HepG2 (cell line): ENCODE measurements around the gene HPDL. TPM values are rescaled to one million over a fixed set of nuclear protein-coding genes. Genes with fewer than 3 reads are reported as not detected.

ENCODE experiments used
- EHMT2 ChIP-seq: fragments of 200-600 bp; sonication (generic); IDR thresholded peaks from 2 replicates; pipeline ENCODE4 v1.7.0; 2017; ENCODE audit warnings: antibody characterized with exemption, low read depth, low read length, borderline replicate concordance
- ZFP36L2 ChIP-seq: sonication (generic); formaldehyde crosslinking; IDR thresholded peaks from 2 replicates; pipeline ENCODE4 v1.4.0; 2020; ENCODE audit warnings: missing genetic modification reagents
- ZNF136 ChIP-seq: sonication (generic); formaldehyde crosslinking; IDR thresholded peaks from 2 replicates; pipeline ENCODE4 v1.8.1; 2022; ENCODE audit warnings: low read depth, mild to moderate bottlenecking, moderate library complexity, missing genetic modification reagents
- ZNF180 ChIP-seq: sonication (generic); formaldehyde crosslinking; IDR thresholded peaks from 2 replicates; pipeline ENCODE4 v1.4.0; 2020; ENCODE audit warnings: low read depth, missing genetic modification reagents, borderline replicate concordance
- ZNF30 ChIP-seq: sonication (generic); formaldehyde crosslinking; IDR thresholded peaks from 2 replicates; pipeline ENCODE4 v1.5.0; 2020; ENCODE audit warnings: mild to moderate bottlenecking, missing genetic modification reagents
- ZNF513 ChIP-seq: sonication (generic); formaldehyde crosslinking; conservative IDR thresholded peaks from 2 replicates; pipeline ENCODE4 v1.5.0; 2020; ENCODE audit warnings: missing genetic modification reagents
- ZNF766 ChIP-seq: sonication (generic); formaldehyde crosslinking; IDR thresholded peaks from 2 replicates; pipeline ENCODE4 v1.5.0; 2020; ENCODE audit warnings: missing genetic modification reagents, borderline replicate concordance
- ZNF782 ChIP-seq: sonication (generic); formaldehyde crosslinking; IDR thresholded peaks from 2 replicates; pipeline ENCODE4 v1.4.0; 2020; ENCODE audit warnings: missing genetic modification reagents, mild to moderate bottlenecking, borderline replicate concordance
- ZNF790 ChIP-seq: sonication (generic); formaldehyde crosslinking; IDR thresholded peaks from 2 replicates; pipeline ENCODE4 v1.8.0; 2022; ENCODE audit warnings: missing genetic modification reagents, mild to moderate bottlenecking, borderline replicate concordance
- polyA plus RNA-seq, 8 experiments: library from polyadenylated mRNA; depleted of rRNA in 3 of 8; stranded (reverse) in 7 of 8; unstranded in 1 of 8; fragments of >200 nt; fragmentation: Illumina TruSeq in 4 of 8; extraction: Trizol in 4 of 8; gene quantifications; 2 replicates each; pipeline versions ENCODE4 v1.2.1 to v1.2.3, GENCODE V29; 2011 to 2016; ENCODE audit warnings: low read depth in 4 of 8, missing spikeins in 1 of 8, mixed read lengths in 1 of 8; ENCODE audit not compliant: insufficient read depth in 1 of 8
- total RNA-seq, 5 experiments: library from RNA; depleted of rRNA; stranded (reverse); fragments of >200 nt; fragmentation: Illumina TruSeq; extraction: Trizol; gene quantifications; 2 replicates each; pipeline ENCODE4 v1.2.3, GENCODE V29; 2016; ENCODE audit warnings: low read depth in 1 of 5
- TF ChIP-seq, protein P1 (sequence below): sonication (generic); formaldehyde crosslinking; IDR thresholded peaks from 2 replicates; pipeline ENCODE4 v1.8.0; 2022; ENCODE audit warnings: mild to moderate bottlenecking, missing genetic modification reagents
- TF ChIP-seq, protein P2 (sequence below): IDR thresholded peaks from 2 replicates; pipeline ENCODE4 v1.6.1; 2016; ENCODE audit warnings: missing compliant biosample characterization, missing genetic modification reagents, borderline replicate concordance
- TF ChIP-seq, protein P3 (sequence below): IDR thresholded peaks from 2 replicates; pipeline ENCODE4 v1.6.1; 2016
- TF ChIP-seq, protein P4 (sequence below): sonication (generic); formaldehyde crosslinking; IDR thresholded peaks from 2 replicates; pipeline ENCODE4 v1.4.0; 2020; ENCODE audit warnings: missing genetic modification reagents
- TF ChIP-seq, protein P5 (sequence below): sonication (generic); formaldehyde crosslinking; IDR thresholded peaks from 2 replicates; pipeline ENCODE4 v1.5.0; 2020; ENCODE audit warnings: mild to moderate bottlenecking, missing genetic modification reagents, borderline replicate concordance

Gene HPDL
- total and polyA plus RNA-seq, 2 of the 13 experiments (the other 11 are each of a cell fraction or from before 2014, with no cell fraction given) = not detected

DNA sequence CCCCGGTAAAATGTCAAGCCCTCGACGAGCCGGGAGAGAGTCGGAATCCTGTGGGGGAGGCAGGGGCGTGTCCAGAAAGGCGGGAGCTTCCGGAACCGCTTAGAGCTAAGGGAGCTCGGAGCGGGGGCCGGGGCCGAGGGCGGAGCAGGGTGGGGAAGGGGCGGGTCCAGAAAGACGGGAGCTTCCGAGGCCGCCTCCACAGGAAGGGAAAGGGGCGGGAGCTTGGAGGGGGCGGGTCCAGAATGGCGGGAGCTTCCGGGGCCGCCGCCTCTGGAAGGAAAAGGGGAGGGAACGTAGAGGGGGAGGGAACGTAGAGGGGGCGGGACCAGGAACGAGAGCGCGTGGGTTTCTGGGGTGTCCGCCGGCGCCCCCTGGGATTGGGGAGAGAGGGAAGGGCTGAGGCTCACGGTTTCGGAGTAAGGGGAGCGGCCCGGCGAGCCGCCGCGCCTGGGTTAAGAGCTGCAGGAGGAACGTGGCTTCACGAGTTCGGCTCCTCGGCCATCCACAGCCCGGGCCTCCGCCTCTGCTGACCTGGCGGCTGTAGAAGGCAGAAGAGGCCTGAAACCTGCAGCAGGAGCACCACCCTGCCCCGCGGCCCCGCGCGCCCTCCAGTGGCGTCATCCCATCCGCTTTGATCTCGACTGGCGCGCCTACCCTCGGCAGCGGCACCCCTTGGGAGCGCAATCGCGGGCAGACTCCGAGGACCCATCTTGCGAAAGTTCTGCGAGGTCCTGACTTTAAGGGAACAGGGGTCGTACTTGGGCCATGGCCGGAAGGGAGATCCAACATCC is 23.0 kb upstream of the HPDL start (continued):
- TF ChIP-seq, protein P1, sequence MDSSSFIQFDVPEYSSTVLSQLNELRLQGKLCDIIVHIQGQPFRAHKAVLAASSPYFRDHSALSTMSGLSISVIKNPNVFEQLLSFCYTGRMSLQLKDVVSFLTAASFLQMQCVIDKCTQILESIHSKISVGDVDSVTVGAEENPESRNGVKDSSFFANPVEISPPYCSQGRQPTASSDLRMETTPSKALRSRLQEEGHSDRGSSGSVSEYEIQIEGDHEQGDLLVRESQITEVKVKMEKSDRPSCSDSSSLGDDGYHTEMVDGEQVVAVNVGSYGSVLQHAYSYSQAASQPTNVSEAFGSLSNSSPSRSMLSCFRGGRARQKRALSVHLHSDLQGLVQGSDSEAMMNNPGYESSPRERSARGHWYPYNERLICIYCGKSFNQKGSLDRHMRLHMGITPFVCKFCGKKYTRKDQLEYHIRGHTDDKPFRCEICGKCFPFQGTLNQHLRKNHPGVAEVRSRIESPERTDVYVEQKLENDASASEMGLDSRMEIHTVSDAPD = 0 out of 2 replicates have a peak, but pooled peaks have one; percentile 58
- TF ChIP-seq ZNF30 (CRISPR knock-in tag) (no peak), ZNF513 (CRISPR knock-in tag) (no peak), ZNF180 (CRISPR knock-in tag) (0 out of 2 replicates have a peak, but pooled peaks have one; percentile 18), ZFP36L2 (CRISPR knock-in tag) (no peak), EHMT2 (no peak), ZNF782 (CRISPR knock-in tag) (peak; percentile 82; the same call in 1 of the 2 replicates), ZNF790 (peak; percentile 84; the same call in 1 of the 2 replicates), ZNF766 (CRISPR knock-in tag) (0 out of 2 replicates have a peak, but pooled peaks have one; percentile 53), ZNF136 (CRISPR knock-in tag) (no peak)
- TF ChIP-seq, protein P2, sequence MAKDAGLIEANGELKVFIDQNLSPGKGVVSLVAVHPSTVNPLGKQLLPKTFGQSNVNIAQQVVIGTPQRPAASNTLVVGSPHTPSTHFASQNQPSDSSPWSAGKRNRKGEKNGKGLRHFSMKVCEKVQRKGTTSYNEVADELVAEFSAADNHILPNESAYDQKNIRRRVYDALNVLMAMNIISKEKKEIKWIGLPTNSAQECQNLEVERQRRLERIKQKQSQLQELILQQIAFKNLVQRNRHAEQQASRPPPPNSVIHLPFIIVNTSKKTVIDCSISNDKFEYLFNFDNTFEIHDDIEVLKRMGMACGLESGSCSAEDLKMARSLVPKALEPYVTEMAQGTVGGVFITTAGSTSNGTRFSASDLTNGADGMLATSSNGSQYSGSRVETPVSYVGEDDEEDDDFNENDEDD (CRISPR knock-in tag) = peak; percentile 69; the same call in 1 of the 2 replicates
- TF ChIP-seq, protein P3, sequence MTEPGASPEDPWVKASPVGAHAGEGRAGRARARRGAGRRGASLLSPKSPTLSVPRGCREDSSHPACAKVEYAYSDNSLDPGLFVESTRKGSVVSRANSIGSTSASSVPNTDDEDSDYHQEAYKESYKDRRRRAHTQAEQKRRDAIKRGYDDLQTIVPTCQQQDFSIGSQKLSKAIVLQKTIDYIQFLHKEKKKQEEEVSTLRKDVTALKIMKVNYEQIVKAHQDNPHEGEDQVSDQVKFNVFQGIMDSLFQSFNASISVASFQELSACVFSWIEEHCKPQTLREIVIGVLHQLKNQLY (CRISPR knock-in tag) = no peak
- TF ChIP-seq, protein P4, sequence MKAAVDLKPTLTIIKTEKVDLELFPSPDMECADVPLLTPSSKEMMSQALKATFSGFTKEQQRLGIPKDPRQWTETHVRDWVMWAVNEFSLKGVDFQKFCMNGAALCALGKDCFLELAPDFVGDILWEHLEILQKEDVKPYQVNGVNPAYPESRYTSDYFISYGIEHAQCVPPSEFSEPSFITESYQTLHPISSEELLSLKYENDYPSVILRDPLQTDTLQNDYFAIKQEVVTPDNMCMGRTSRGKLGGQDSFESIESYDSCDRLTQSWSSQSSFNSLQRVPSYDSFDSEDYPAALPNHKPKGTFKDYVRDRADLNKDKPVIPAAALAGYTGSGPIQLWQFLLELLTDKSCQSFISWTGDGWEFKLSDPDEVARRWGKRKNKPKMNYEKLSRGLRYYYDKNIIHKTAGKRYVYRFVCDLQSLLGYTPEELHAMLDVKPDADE (CRISPR knock-in tag) = no peak
- TF ChIP-seq, protein P5, sequence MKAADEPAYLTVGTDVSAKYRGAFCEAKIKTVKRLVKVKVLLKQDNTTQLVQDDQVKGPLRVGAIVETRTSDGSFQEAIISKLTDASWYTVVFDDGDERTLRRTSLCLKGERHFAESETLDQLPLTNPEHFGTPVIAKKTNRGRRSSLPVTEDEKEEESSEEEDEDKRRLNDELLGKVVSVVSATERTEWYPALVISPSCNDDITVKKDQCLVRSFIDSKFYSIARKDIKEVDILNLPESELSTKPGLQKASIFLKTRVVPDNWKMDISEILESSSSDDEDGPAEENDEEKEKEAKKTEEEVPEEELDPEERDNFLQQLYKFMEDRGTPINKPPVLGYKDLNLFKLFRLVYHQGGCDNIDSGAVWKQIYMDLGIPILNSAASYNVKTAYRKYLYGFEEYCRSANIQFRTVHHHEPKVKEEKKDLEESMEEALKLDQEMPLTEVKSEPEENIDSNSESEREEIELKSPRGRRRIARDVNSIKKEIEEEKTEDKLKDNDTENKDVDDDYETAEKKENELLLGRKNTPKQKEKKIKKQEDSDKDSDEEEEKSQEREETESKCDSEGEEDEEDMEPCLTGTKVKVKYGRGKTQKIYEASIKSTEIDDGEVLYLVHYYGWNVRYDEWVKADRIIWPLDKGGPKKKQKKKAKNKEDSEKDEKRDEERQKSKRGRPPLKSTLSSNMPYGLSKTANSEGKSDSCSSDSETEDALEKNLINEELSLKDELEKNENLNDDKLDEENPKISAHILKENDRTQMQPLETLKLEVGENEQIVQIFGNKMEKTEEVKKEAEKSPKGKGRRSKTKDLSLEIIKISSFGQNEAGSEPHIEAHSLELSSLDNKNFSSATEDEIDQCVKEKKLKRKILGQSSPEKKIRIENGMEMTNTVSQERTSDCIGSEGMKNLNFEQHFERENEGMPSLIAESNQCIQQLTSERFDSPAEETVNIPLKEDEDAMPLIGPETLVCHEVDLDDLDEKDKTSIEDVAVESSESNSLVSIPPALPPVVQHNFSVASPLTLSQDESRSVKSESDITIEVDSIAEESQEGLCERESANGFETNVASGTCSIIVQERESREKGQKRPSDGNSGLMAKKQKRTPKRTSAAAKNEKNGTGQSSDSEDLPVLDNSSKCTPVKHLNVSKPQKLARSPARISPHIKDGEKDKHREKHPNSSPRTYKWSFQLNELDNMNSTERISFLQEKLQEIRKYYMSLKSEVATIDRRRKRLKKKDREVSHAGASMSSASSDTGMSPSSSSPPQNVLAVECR (CRISPR knock-in tag) = peak; percentile 89
